Measurements from ENCODE around the gene CCSAP. TPM values are rescaled to one million over a fixed set of nuclear protein-coding genes. Genes with fewer than 3 reads are reported as not detected.

The CCSAP gene
- total and polyA plus RNA-seq, 8 donors, result 7.1 to 11.4 (median 9.2) TPM

DNA sequence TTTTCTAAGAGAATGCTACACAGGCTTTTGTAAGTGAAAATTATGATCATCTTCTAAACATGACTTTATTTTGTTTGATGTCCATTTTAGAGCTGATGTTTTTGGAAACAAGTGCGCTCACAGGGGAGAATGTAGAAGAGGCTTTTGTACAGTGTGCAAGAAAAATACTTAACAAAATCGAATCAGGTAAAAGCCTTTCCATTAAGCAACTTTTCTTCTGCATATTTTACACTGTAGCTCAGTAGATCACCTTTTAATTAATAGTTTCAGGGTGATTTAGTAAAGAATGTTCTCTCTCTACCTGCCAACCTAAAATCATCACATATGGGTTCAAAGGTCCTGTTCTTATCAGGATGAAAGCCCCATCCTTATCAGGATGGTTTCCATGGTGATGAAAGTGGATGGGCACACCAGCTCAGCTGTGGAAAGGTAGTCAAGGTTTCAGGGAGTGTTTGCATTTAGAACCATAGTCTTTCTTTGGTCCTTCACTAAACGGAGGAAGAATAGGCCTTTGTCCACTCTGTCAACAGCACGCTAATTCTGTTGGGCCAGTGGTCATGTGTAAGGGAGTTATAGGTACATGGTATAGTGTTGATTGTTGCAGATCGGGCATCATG is 43.9 kb downstream of the CCSAP start:
- H3K27me3 ChIP-seq, result no peaks in the 10 kb centered on the region
- ATAC-seq, result no peak
- H3K36me3 ChIP-seq, result peaks cover 0 to 55% of the 10 kb centered on the region in 2 donors
- TF ChIP-seq, protein P1, sequence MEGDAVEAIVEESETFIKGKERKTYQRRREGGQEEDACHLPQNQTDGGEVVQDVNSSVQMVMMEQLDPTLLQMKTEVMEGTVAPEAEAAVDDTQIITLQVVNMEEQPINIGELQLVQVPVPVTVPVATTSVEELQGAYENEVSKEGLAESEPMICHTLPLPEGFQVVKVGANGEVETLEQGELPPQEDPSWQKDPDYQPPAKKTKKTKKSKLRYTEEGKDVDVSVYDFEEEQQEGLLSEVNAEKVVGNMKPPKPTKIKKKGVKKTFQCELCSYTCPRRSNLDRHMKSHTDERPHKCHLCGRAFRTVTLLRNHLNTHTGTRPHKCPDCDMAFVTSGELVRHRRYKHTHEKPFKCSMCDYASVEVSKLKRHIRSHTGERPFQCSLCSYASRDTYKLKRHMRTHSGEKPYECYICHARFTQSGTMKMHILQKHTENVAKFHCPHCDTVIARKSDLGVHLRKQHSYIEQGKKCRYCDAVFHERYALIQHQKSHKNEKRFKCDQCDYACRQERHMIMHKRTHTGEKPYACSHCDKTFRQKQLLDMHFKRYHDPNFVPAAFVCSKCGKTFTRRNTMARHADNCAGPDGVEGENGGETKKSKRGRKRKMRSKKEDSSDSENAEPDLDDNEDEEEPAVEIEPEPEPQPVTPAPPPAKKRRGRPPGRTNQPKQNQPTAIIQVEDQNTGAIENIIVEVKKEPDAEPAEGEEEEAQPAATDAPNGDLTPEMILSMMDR (IDR thresholded peaks at IDR 0.05), result no peak
- H3K4me1 ChIP-seq, result no peaks in the 10 kb centered on the region
- no peak overlapping the region for H3K4me3 ChIP-seq
- intact Hi-C loops (cut with DNase I), result no loop called here
- no peaks in the 10 kb centered on the region for H3K9me3 ChIP-seq
- no peak overlapping the region for H3K27ac ChIP-seq
- no peak for DNase-seq

DNA sequence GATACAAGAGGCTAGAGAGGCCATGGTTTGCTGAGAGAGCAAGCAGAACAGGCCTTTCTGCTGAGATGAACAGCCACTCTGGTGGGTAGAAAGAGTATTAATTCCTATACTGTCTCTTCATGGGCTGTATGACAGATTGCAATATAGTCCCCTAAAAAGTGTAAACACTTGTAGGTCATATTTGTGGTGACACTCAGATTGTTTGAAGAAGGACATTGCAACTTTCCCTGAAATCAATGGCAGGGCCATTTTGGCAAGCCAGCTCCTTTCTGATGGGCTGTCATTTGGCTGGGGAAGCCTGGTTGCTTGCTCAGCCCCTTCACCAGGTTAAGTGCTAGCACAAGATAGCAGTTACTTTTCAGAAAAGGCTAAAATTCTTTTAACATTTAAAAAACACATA is 44.4 kb downstream of the CCSAP start:
- no peak overlapping the region for H3K4me3 ChIP-seq

DNA sequence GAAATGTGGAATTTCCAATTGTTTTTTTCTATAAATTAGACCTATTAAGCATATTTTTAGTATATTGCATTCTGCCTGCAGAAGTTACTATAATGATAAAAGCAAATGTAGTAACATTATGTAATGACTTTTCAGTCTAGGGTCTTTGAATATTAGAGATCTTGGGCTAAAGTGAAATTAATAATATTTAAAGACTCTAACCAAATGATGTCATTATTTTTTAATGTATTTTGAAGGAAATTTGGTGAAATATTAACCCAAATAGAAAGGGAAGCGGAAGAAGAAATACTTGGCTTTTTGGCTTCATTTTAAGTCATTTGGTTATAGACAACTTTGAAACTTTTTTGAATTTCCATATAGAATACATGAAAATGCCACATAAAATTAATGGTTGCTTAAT is 45.1 kb downstream of the CCSAP start:
- ATAC-seq (no peak), DNase-seq (no peak)
- TF ChIP-seq, protein P1 (IDR thresholded peaks at IDR 0.05), result no peak

More for the DNA sequence above, 44.4 kb downstream of the CCSAP start:
- Histone ChIP-seq H3K27me3 (no peaks in the 10 kb centered on the region), H3K27ac (no peak overlapping the region), H3K9me3 (no peaks in the 10 kb centered on the region), H3K36me3 (peaks cover 0 to 55% of the 10 kb centered on the region in 2 donors), H3K4me1 (no peaks in the 10 kb centered on the region)
- DNase-seq, result no peak
- TF ChIP-seq, protein P1 (IDR thresholded peaks at IDR 0.05), result no peak
- intact Hi-C loops (cut with DNase I), result no loop called here
- no peak for ATAC-seq

DNA sequence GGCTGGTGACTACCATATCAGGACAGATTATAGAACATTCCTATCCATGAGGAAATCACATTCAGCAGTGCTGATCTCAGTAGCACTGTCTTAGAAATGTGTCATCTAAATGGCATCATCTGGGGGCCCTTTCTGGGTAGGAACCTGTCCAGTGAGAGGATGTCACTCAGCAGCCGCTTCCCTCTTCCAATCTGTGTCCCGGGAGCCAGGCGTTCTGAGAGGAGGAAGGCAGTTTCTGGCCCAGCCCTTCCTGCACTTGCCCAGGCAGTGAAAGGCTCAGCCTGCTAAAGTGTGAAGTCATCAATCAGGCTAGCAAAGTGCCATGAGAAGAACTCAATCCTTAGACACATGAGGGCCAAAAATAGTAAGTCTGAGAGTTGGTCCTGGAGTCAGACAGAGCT is 46.3 kb downstream of the CCSAP start:
- no peak for ATAC-seq
- TF ChIP-seq, protein P1 (IDR thresholded peaks at IDR 0.05), result no peak
- H3K4me1 ChIP-seq, result no peaks in the 10 kb centered on the region
- H3K27me3 ChIP-seq, result no peaks in the 10 kb centered on the region
- H3K9me3 ChIP-seq, result no peaks in the 10 kb centered on the region
- H3K4me3 ChIP-seq, result no peak overlapping the region
- H3K36me3 ChIP-seq, result peaks cover 0 to 49% of the 10 kb centered on the region in 2 donors
- intact Hi-C loops (cut with DNase I), result no loop called here
- H3K27ac ChIP-seq, result no peak overlapping the region
- no peak for DNase-seq

More for the DNA sequence above, 45.1 kb downstream of the CCSAP start:
- Histone ChIP-seq H3K4me1 (no peaks in the 10 kb centered on the region), H3K9me3 (no peaks in the 10 kb centered on the region), H3K27ac (no peak overlapping the region), H3K4me3 (no peak overlapping the region), H3K36me3 (peaks cover 0 to 49% of the 10 kb centered on the region in 2 donors), H3K27me3 (no peaks in the 10 kb centered on the region)
- intact Hi-C loops (cut with DNase I), result no loop called here

DNA sequence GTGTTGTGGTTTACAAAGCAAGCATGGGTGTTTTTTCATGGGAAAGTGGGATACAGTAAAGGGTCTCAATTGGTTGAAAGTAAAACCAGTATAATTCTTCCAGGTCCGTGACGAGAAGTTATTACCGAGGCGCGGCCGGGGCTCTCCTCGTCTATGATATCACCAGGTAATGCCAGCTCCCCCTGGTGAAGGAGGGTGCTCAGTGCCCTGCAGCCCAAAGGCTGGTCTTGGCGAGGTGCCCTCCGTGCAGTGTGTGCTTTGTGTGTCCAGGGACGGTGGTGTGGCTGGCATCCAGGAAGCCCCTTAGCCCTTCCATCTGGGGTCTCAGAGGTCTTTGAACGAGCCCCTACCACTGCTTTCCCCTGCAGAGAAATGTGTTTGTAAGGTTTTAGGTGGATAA is 47.1 kb downstream of the CCSAP start:
- H3K4me1 ChIP-seq, result no peaks in the 10 kb centered on the region
- peaks cover 0 to 51% of the 10 kb centered on the region in 2 donors for H3K36me3 ChIP-seq
- no peak overlapping the region for H3K27ac ChIP-seq
- no peak for DNase-seq
- intact Hi-C loops (cut with DNase I), result no loop called here
- no peaks in the 10 kb centered on the region for H3K27me3 ChIP-seq
- ATAC-seq, result no peak
- TF ChIP-seq, protein P1 (IDR thresholded peaks at IDR 0.05), result no peak
- no peaks in the 10 kb centered on the region for H3K9me3 ChIP-seq
- H3K4me3 ChIP-seq, result no peak overlapping the region

Data from left lung (tissue), 10 donors.